GM21528 (cell line): ENCODE results near the gene APCDD1L.

Source experiments
- ATAC-seq: cut with Tn5 transposase; IDR thresholded peaks from one replicate; pipeline ENCODE4 v1.9.1; 2021; ENCODE audit warnings: mild to moderate bottlenecking, moderate library complexity; ENCODE audit not compliant: unreplicated experiment, low FRiP score

Gene APCDD1L

DNA sequence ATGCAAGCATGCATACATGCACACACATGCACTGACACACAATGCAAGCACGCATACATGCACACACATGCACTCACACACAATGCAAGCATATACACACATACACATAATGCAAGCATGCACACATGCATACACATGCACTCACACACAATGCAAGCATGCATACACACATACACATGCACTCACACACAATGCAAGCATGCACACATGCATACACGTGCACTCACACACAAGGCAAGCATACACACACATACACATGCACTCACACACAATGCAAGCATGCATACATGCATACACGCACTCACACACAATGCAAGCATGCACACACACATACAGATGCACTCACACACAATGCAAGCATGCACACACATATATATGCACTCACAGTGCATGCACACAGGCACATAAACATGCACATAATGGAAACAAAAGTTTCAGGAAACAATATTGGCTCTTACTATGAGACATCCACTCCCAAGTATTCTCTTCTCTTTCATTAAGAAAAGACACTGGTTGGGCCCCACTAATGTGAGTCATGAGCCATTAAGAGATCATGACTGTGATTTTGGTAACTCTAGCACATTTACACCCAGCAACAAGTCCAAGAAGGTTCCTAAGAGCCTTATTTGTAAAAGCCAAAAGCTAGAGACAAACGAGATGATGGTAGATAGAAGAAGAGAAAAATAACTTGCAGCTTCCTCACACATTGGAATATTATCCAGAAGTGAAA lies 22.2 kb downstream of the APCDD1L start:
- no peak for ATAC-seq

GRCh38 chr20:58492074-58492718 lies 23.0 kb downstream of the APCDD1L start:
- no peak for ATAC-seq

- ATAC-seq, result no peak
These were observed 29.0 kb downstream of the APCDD1L start for GRCh38 chr20:58486207-58486606.

DNA sequence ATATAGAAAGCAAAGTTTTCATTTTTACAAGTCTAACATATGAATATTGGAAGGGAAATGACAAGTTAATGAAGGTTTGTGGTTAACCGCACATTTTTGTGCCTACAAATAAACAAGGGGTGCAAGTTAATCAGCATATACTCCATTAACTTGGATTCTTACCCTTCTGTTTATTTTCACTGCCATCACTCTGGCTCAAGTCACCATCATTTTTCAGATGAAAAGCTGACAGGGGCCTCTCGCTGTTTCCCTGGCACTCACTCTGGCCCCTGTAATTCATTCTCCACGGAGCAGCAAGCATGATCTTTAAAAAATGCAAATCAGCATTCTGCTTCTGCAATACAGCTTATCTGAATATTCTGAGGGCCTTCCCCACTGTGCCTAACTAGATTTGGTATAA lies 29.8 kb downstream of the APCDD1L start:
- ATAC-seq, result no peak

GRCh38 chr20:58483470-58483869 lies 31.7 kb downstream of the APCDD1L start:
- ATAC-seq, result no peak

- ATAC-seq, result no peak
These were observed 32.1 kb downstream of the APCDD1L start for GRCh38 chr20:58483051-58483450.

DNA sequence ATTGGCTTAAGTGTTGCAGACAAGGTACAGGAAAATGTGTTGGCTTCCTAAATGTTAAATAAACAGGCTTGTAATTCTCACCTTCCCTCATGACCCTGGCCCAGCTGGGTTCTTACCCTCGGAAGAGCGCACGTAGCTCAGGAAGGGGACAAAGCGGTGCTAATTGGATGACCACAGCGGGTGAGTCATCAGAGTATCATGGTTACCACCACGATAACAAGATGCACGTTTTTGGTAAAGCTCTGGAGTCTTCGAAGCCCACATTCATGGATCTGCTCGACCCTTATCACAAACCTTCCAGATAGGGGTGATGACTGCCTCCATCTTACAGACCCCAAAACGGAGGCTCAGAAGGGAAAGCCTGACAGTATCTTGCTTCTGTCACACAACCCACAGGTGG lies 32.8 kb downstream of the APCDD1L start:
- ATAC-seq, result no peak

DNA sequence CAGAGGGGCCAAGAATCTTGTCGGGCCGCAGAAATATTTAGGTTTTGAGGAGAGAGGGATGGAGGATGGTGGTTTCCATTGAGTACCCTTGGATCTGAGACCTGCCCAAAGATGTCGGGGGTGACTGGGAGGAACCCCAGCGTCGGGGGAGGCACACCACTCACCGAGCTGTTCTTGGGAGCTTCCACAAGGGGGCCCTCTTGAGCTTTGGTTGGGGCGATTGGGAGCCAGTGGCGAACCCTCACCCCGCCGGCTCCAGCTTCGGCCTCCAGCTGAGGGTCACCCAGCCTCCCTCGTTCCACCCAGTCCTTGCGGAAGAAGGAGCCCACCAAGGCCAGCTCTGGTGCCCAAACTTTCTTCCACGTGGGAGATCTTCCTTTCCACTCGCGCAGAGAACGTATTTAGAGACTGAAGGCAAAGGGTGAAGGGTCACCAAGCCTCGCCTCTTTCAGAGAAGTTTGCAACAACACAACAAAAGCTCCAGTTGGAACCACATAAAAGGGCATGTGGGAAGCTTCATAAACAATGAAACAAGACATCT lies 33.6 kb downstream of the APCDD1L start:
- ATAC-seq, result no peak

- no peak for ATAC-seq
These were observed 34.5 kb downstream of the APCDD1L start for GRCh38 chr20:58480551-58481336.

DNA sequence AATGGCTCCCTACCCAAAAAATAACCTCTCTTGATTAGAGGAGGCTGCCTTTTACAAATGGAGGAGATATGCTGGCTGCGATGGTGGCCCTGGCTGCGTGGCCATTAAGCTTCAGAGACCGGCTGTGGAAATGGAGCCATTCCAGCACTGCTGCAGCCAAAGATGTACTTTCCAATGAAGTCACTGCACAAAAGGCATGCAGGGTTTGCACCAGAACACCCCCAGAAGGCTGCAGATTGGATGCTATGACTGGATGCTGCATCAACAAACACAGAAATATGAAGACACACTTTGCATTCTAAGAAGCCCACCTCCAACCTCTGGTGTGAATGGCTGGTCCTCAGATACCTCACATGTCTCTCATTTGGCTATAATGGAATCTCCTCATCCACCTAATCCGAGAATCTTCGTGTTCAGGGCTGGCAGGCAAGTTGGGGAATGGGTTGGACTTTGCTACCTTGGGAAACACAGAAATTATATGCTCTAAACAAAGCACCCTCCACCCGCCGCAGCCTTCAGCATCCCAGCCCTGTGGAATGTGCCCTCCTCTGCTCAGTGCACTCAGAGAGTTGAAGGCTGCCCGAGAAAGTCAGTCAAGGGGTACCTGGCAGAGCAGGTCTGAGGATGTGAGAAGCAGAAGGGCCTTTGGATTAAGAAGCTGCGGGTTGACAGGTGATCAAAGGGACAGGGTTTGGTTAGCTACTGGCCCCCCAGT lies 35.3 kb downstream of the APCDD1L start:
- no peak for ATAC-seq

GRCh38 chr20:58478141-58478805 lies 36.9 kb downstream of the APCDD1L start:
- ATAC-seq, result no peak

DNA sequence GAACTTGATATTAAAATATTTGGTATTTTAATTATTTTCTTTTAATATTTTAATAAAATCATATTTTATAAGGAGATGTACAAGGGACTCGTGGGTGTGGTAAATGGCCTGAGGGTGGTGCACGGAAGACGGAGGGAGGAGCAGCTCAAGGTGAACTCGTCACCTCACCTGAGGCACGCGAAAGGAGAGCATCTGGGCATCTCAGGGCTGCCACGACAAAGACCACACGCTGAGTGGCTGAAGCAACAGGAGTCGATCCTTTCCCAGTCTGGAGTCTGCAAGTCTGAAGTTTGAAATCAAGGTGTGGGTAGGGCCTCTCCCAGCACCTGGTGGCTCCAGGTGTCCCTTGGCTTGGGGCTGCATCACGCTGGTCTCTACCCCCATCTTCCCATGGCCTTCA lies 39.7 kb downstream of the APCDD1L start:
- no peak for ATAC-seq

DNA sequence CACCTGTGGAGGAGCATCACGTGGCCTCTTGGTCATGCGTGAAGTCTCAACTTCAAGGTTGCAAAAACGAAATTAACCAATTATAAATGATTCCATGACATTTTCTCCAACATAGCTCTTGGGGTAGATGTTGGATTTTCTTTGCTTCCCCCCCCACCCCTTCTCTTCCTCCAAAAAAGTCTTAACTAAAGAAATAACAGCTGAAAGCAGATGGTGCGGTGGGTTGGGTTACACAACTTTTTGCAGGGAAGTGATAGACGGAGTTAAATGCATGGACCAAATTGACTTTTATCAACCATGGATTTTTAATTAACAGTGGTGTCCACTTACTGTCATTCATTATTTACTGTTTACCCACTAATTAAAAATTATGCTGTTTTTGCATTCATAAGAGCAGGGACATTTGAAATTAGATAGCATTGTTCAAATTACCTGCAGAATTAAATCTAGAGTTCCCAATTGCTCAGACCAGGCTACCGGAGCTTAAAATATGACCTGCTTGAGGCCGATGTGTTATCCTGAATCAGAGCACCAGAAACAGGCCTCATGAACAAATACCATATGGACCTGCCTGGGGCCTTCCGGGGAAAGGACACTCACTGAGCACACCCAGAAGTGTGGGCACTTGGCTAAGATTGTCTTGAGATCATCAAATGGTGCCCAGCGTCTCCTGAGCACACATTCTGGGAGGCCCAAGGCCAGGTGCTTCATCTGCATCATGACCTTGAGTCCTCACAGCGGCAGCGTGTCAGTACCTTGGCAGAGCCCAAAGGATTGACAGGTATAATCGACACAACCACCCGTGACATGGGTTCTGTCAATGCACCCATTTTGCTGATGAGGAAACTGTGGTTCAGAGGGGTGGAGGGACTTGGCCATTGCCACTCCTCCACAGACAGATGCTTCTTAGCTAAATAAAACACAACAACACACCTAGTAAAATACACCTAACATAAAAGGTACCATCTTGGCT lies 41.5 kb downstream of the APCDD1L start:
- no peak for ATAC-seq

DNA sequence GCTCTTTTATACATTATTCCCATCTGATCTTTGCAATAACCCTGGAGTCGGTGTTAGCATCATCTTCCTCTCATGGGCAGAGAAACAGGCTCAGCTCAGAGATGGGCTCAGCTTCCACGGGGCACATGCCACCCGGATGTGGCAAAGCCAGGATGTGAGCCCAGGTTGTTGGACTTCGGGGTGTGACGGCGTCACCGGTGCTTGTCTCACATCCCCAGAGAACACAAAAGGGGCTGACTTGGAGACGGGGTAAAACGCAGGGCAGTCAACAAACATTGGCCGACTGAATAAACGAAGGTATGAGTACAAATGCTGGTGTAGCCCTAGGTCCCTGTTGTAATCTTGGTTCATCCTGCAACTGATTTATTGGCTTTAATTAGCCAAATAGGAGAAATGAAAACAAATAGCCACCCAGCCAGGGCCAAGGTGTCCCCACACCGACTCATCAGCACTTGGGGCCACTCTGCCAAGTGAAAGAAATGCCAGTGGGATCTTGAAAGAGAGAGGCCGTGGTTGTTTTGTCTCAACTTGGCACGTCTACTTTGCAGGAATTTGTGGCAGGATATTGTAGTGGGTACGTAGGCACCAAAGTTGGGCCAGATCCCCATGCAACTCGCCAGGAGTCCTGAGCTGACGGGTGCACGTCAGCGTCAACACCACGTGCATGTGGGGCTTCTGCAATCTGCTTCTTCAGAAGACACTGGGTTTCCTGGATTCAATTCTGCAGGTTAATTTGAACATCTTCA lies 42.8 kb downstream of the APCDD1L start:
- ATAC-seq, result no peak

DNA sequence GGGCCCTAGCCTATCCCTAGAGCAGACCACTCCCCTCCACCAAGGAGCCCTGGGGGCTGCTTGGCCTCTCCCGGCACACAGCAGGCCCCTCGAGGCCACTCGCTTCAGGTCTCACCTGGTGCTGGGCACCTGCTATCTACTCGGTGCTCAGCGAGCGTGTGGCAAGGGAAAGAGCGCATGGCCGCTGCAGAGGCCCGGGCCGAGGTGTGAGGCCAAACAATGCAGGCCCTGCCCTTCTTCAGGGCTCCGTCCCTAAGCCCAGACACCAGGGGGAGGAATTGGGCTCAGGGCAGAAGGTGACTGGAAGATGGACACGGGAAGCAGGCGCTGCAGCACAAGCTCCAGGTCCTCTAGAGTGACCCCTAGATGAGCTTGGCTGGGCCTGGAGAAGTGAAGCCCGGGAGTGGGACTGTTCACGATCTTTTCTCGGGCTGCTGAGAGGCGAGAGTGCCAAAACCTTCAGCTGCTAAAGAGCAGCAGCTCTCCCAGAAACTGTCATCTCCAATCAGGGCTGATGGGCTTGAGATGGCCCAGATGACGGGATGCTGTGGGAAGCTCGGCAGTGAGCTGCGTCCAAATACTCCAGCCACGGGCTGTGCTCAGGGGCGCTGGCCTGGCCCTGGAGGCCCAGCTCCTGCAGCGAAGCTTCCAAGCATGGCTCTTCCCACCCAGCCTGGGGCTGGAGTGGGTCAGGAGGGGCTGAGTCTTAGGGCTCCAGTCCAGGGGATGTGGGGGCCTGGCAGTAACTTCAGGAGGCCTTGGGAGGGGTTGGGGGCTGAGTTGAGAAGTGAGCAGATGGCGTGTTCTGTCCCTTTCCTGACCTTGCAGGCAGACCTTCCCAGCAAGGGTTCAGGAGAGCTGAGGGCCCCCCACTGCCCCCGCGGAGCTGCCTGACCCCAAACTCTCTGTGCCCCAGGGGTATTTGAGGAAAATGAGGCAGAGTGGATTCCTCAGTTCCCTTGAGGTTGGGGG lies 43.7 kb downstream of the APCDD1L start:
- no peak for ATAC-seq

GRCh38 chr20:58470336-58471192 lies 44.6 kb downstream of the APCDD1L start:
- ATAC-seq, result no peak
